OCI-LY1 (cell line): ENCODE results near the gene CPLX1.

Source experiments
- CTCF ChIP-seq: fragments of 200-600 bp; sonication (generic), shearing (Covaris generic); IDR thresholded peaks from 2 replicates; pipeline ENCODE4 v1.5.1; 2017; ENCODE audit warnings: mild to moderate bottlenecking, antibody characterized with exemption, low read length, moderate library complexity, mixed read lengths
- EZH2 ChIP-seq: fragments of 200-600 bp; sonication (generic), shearing (Covaris generic); IDR thresholded peaks from 2 replicates; pipeline ENCODE4 v1.8.0; 2017; ENCODE audit warnings: borderline replicate concordance, mixed run types, mild to moderate bottlenecking, antibody characterized with exemption, low read length, moderate library complexity, mixed read lengths

GRCh38 chr4:814312-814850 is 11.5 kb downstream of the CPLX1 start:
- TF ChIP-seq CTCF (no peak), EZH2 (no peak)
